Memory B cell (primary cell): ENCODE data around the gene CES4A.
A peak's percentile ranks its signal among the peaks of the same experiment; 100 is the strongest.

Experiments
- ATAC-seq: fragments of 150-1000 bp; cut with Tn5 transposase; 2 replicates; pipeline ENCODE4 v1.10.0; 2021; ENCODE audit warnings: low read depth, mild to moderate bottlenecking, moderate library complexity
- DNase-seq, 2 donors: peaks; one replicate each; pipeline ENCODE4 v3.0.0; 2022; ENCODE audit warnings: low spot score in 2 of 2
- H3K27ac Mint-ChIP-seq: one replicate; pipeline ENCODE4 v1.8.0; 2022; ENCODE audit warnings: mild to moderate bottlenecking, moderate library complexity, mixed read lengths
- H3K27me3 Mint-ChIP-seq: one replicate; pipeline ENCODE4 v1.8.0; 2022; ENCODE audit warnings: mixed read lengths
- H3K36me3 Mint-ChIP-seq: one replicate; pipeline ENCODE4 v1.8.0; 2022; ENCODE audit warnings: mild to moderate bottlenecking, mixed read lengths
- H3K4me1 Mint-ChIP-seq: one replicate; pipeline ENCODE4 v1.8.0; 2022; ENCODE audit warnings: mixed read lengths
- H3K4me3 Mint-ChIP-seq: one replicate; pipeline ENCODE4 v1.8.0; 2022; ENCODE audit warnings: mild to moderate bottlenecking, moderate library complexity, mixed read lengths
- H3K9me3 Mint-ChIP-seq: one replicate; pipeline ENCODE4 v1.8.0; 2022; ENCODE audit warnings: mixed read lengths

Gene CES4A

GRCh38 chr16:67050796-67051195 lies 62.4 kb downstream of the CES4A start:
- Mint-ChIP-seq H3K27ac (no peak overlapping the region), H3K4me3 (no peak overlapping the region), H3K9me3 (no peaks in the 10 kb centered on the region), H3K4me1 (peaks cover 12% of the 10 kb centered on the region), H3K36me3 (peaks cover 12% of the 10 kb centered on the region), H3K27me3 (no peaks in the 10 kb centered on the region)
- DNase-seq, result no peak
- no peak for ATAC-seq

- ATAC-seq, result no peak
- Mint-ChIP-seq H3K9me3 (no peaks in the 10 kb centered on the region), H3K27me3 (no peaks in the 10 kb centered on the region), H3K36me3 (peaks cover 18% of the 10 kb centered on the region), H3K4me1 (peaks cover 19% of the 10 kb centered on the region), H3K27ac (no peak overlapping the region), H3K4me3 (no peak overlapping the region)
- no peak for DNase-seq
These were observed 64.0 kb downstream of the CES4A start for GRCh38 chr16:67052399-67052798.

- H3K4me1 Mint-ChIP-seq, result peaks cover 19% of the 10 kb centered on the region
These were observed 65.5 kb downstream of the CES4A start for GRCh38 chr16:67053767-67054334.

GRCh38 chr16:67054901-67055300 lies 66.5 kb downstream of the CES4A start:
- H3K9me3 Mint-ChIP-seq, result no peaks in the 10 kb centered on the region
- H3K36me3 Mint-ChIP-seq, result peaks cover 22% of the 10 kb centered on the region
- H3K4me1 Mint-ChIP-seq, result peaks cover 23% of the 10 kb centered on the region
- ATAC-seq (no peak), DNase-seq (no peak)
- no peaks in the 10 kb centered on the region for H3K27me3 Mint-ChIP-seq
- no peak overlapping the region for H3K27ac Mint-ChIP-seq
- H3K4me3 Mint-ChIP-seq, result no peak overlapping the region

More at GRCh38 chr16:67053767-67054334, 65.5 kb downstream of the CES4A start:
- Mint-ChIP-seq H3K27ac (peak overlapping the region; percentile 9), H3K27me3 (no peaks in the 10 kb centered on the region), H3K36me3 (peaks cover 18% of the 10 kb centered on the region), H3K9me3 (no peaks in the 10 kb centered on the region), H3K4me3 (no peak overlapping the region)
- no peak for ATAC-seq
- DNase-seq, result no peak

- H3K27me3 Mint-ChIP-seq, result no peaks in the 10 kb centered on the region
- no peaks in the 10 kb centered on the region for H3K9me3 Mint-ChIP-seq
- no peak overlapping the region for H3K4me3 Mint-ChIP-seq
- H3K4me1 Mint-ChIP-seq, result peaks cover 23% of the 10 kb centered on the region
- H3K27ac Mint-ChIP-seq, result peak overlapping the region; percentile 5
- DNase-seq (no peak), ATAC-seq (no peak)
- peaks cover 28% of the 10 kb centered on the region for H3K36me3 Mint-ChIP-seq
These were observed 67.5 kb downstream of the CES4A start for GRCh38 chr16:67055712-67056487.
